ENCODE measurements around the gene RBMX2.

- no peak for TF ChIP-seq ESRRA (CRISPR knock-in tag; IDR thresholded peaks at IDR 0.05; ENCODE audit: borderline replicate concordance)
- TF ChIP-seq ATF3 (CRISPR knock-in tag; conservative IDR thresholded peaks at IDR 0.05) = no peak
- no peak for TF ChIP-seq CTCF (IDR thresholded peaks at IDR 0.05)
- TF ChIP-seq, protein P1, sequence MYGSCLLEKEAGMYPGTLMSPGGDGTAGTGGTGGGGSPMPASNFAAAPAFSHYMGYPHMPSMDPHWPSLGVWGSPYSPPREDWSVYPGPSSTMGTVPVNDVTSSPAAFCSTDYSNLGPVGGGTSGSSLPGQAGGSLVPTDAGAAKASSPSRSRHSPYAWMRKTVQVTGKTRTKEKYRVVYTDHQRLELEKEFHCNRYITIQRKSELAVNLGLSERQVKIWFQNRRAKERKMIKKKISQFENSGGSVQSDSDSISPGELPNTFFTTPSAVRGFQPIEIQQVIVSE (CRISPR knock-in tag; IDR thresholded peaks at IDR 0.05; ENCODE audit: borderline replicate concordance) = no peak
- TF ChIP-seq MAX (CRISPR knock-in tag; IDR thresholded peaks at IDR 0.05) = no peak
- TF ChIP-seq NFATC4 (CRISPR knock-in tag; IDR thresholded peaks at IDR 0.05) = no peak
These were observed 15.0 kb downstream of the RBMX2 start for GRCh38 chrX:130416785-130417184.
